Stimulated activated CD8-positive, alpha-beta memory T cell treated with anti-CD3 and anti-CD28 coated beads, Interleukin-7, amount 100 ng/mL, for 1 hour (primary cell): ENCODE measurements around the gene ZDHHC13.

ENCODE experiments used
- DNase-seq, 2 donors: peaks; one replicate each; pipeline ENCODE4 v3.0.0-alpha.2; 2020; ENCODE audit warnings: low read depth in 2 of 2

The ZDHHC13 gene

GRCh38 chr11:19168090-19168489 lies 51.1 kb downstream of the ZDHHC13 start:
- DNase-seq = no peak

- DNase-seq = no peak
Measured at GRCh38 chr11:19173004-19173689, 56.2 kb downstream of the ZDHHC13 start.

GRCh38 chr11:19173964-19174638 lies 57.1 kb downstream of the ZDHHC13 start:
- no peak for DNase-seq

GRCh38 chr11:19176629-19177186 lies 59.7 kb downstream of the ZDHHC13 start:
- DNase-seq = no peak

GRCh38 chr11:19181531-19182261 lies 64.7 kb downstream of the ZDHHC13 start:
- DNase-seq = no peak

- DNase-seq = no peak
Measured at GRCh38 chr11:19183646-19184045, 66.7 kb downstream of the ZDHHC13 start.

GRCh38 chr11:19185036-19185435 lies 68.1 kb downstream of the ZDHHC13 start:
- no peak for DNase-seq

GRCh38 chr11:19185516-19186052 lies 68.6 kb downstream of the ZDHHC13 start:
- no peak for DNase-seq

GRCh38 chr11:19187114-19187832 lies 70.3 kb downstream of the ZDHHC13 start:
- DNase-seq = no peak

- DNase-seq = no peak
Measured at GRCh38 chr11:19187833-19188258, 70.9 kb downstream of the ZDHHC13 start.

- no peak for DNase-seq
Measured at GRCh38 chr11:19191530-19192169, 74.7 kb downstream of the ZDHHC13 start.

- no peak for DNase-seq
Measured at GRCh38 chr11:19193916-19194315, 76.9 kb downstream of the ZDHHC13 start.

GRCh38 chr11:19194620-19195308 lies 77.8 kb downstream of the ZDHHC13 start:
- no peak for DNase-seq

GRCh38 chr11:19196432-19196831 lies 79.5 kb downstream of the ZDHHC13 start:
- no peak for DNase-seq

- DNase-seq = no peak
Measured at GRCh38 chr11:19199048-19199447, 82.1 kb downstream of the ZDHHC13 start.

- DNase-seq = no peak
Measured at GRCh38 chr11:19199771-19200170, 82.8 kb downstream of the ZDHHC13 start.

- DNase-seq = no peak
Measured at GRCh38 chr11:19200410-19201201, 83.6 kb downstream of the ZDHHC13 start.

- no peak for DNase-seq
Measured at GRCh38 chr11:19201737-19202605, 85.0 kb downstream of the ZDHHC13 start, which contains the start of gene CSRP3. Gene CSRP3, minus strand, starts transcription at chr11:19201983. Its CDS starts 9,535 bp downstream, at chr11:19192448.
